HG03095 (cell line): ENCODE results near the gene AKR1C2.
"Not testable (repeated sequence)": the region's sequence is repeated elsewhere in the genome, so short reads cannot be mapped to it uniquely, and the experiment has no call there.

ENCODE experiments used
- ATAC-seq: cut with Tn5 transposase; IDR thresholded peaks from one replicate; pipeline ENCODE4 v1.9.1; 2021; ENCODE audit warnings: moderate library complexity; ENCODE audit not compliant: unreplicated experiment

Gene AKR1C2

DNA sequence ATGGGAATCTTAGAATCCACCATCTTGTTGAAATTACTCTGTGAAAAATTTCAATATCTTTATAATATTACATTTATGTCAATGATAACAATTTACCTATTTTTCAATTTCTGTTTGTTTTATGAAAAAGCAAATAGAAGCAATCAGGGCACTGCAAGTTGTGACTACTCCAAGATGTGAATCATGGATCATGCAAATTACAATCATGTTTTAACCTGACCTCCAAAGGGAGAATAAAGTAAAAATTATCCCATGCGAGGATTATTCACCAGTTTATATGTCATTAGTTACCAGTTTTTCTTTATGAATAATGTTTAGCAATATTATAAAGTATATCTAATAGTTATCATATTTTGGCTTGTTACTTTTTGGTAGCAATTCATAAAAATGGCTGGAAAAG, 41.3 kb downstream of the AKR1C2 start:
- ATAC-seq = not testable (repeated sequence)

DNA sequence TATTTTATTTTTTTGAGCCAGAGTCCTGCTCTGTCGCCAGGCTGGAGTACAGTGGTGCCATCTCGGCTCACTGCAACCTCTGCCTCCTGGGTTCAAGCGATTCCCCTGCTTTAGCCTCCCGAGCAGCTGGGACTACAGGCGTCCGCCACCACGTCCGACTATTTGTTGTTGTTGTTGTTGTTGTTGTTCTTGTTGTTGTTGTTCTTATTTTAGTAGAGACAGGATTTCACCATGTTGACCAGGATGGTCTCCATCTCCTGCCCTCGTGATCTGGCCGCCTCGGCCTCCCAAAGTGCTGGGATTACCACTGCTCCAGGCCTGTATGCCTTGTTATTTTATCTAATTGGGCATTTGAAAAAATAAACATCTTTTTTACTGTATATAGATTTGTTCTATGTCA, 42.1 kb downstream of the AKR1C2 start:
- ATAC-seq = not testable (repeated sequence)

DNA sequence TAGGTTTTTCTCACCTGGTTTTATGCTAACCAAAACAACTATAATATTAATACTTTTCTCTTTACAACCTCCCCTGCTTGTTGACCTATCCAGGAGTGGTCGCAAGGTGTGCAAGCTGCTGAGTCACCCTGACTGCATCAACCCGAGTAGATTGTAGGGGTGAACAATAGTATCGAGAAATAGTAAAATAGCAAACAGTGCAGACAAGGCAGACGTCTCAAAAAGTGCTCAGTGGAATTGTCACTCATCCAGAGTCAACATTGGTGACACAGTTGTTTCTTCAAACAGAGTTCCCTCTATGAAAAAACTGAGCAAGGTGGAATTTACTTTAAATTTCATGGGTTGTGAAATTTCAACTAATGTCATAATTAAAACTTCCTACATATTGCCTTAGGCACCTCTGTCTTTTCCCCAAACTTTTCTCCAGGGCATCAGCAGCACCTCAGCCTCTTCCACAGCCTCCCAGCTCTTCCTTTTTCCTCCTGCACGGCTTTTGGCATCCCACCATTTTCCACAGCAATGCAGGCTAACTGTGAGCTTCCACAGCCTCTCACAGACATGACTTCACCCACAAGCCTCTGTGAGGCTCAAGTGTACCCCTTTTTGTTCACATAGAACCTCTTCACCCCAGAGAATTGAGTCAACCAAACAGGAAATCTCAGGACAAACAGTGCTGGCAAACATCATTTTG, 46.6 kb downstream of the AKR1C2 start:
- ATAC-seq = not testable (repeated sequence)

DNA sequence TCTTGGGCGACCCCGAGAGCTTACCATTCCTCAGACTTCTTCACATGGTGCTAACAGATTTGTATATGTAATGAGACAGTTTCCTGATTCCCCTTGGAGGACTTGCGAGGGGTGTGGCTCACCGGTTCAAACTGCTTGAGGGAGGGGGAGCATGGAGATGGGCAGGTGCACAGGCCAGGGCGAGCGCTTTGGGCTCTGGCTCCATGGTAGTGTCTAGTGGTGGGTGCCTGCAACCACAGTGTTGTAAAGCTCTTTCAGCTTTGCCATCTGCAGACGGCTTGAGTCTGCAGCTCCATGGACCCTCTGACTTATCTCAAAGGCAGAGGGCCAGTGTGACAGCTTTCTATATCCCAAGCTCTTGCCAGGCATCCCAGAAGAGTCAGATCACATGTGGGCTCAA, 47.6 kb downstream of the AKR1C2 start:
- not testable (repeated sequence) for ATAC-seq

DNA sequence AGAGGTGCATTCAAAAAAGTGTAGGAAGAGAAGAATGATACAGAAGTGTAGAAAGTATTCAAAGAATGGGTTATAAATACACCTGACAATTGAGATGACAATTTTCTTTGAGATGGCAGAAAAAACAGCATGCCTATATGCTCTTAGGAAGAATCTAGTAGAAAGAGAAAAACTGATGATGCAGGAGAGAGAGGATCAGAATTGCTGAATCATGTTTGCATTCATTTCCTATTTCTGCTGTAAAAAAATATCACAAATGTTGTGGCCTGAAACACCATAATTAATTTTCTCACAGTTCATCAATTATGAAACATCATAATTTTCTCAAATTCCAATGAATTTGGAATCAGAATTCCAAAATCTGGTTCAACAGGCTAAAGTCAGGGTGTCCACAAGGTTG, 50.3 kb downstream of the AKR1C2 start:
- no peak for ATAC-seq

DNA sequence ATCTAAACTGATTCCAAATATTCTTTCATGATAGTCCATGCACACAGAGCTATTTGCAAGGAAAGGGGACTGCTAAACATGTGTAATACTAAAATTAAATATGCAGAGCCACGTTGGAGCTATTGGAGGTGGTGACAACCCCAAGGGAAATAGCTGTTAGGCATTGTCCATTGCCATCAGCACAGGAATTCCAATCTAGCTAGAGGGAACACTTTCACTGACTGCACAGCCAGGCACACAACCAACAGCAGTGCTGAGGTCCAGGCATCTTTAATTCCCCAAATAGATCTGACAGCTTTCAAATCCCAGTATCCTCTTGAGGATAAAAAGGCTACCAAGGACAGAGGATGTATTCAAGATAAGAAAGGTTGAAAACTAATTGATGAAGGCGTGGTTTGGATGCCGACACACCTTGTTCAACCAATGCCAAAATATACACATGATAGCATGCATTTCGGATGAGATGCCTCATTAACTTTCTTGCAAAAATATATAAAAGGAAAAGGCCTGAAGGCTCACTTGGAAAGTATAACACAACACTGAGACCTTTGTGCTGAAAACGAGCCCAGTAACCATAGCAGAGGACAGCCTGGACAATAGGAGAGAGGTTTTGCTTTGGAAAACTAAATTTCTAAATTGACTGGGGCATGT, 52.0 kb downstream of the AKR1C2 start:
- ATAC-seq = not testable (repeated sequence)

DNA sequence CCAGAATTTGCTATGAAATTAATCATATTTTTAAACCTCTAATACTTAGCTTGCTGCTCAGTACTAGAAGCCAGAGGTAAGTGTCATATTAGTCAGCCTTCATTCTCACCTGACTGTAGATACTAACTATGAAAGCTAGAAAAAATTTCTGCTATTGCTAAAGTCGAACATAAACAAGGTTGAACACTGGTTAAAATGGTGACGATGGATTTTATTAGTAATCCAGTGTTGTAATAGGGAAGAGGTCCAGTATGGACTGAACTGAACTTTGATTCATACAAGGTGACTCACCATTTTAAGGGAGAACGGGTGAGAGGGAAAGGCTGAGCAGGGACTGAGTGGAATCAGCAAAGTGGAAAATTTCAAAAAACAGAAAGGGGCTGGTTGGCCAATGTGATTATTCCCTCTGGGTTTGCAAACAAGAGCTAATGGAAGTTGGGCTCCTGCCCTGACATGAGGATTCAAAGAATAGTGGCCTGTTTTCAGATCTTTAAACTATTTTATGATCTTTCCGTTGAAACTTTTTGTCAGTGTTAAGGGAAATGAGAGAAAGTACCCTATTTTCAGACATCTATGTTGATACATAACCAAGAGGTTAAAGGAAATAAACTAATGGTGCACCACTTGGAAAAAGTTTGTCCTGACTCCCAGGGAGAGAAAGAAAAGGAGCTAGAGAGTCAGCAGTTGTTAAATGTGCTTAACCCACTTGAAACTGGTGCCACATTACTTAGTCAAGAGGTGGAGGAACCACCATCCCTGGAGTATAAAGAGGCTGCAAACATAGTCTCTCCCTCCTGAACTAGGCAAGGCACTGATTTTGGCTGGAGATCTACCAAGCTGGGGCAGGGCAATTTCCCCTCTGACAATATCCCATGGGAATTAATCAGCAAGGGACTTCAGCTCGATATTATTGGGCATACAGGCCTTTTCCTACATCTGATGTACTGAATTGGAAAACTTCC, 55.7 kb downstream of the AKR1C2 start:
- no peak for ATAC-seq

DNA sequence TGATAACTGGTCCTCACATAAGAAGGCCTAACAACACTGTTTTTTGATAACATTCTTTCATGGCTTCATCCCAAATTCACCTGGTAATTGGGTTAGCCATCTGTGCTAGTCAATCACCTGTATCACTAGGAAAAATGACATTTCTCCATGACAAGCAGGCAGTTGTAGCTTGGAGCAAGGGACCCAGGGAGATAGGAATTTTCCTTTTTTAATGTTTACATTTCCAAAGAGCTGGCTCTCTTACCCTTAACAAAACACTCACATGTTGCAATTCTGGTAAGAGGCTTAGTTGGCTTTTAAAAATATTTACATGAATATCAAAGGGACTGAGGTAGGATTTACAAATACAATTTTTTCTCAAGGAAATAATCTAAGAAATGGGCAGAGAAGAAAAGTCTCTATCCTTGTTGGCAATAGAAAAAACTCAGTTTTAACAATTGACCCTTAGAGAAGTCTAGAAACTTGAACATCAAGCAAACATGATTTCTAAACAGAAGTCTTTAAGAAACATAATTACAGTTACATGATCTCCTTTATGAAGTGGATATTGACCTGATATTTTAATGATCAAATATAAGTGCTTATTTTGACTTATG, 56.5 kb downstream of the AKR1C2 start:
- no peak for ATAC-seq

DNA sequence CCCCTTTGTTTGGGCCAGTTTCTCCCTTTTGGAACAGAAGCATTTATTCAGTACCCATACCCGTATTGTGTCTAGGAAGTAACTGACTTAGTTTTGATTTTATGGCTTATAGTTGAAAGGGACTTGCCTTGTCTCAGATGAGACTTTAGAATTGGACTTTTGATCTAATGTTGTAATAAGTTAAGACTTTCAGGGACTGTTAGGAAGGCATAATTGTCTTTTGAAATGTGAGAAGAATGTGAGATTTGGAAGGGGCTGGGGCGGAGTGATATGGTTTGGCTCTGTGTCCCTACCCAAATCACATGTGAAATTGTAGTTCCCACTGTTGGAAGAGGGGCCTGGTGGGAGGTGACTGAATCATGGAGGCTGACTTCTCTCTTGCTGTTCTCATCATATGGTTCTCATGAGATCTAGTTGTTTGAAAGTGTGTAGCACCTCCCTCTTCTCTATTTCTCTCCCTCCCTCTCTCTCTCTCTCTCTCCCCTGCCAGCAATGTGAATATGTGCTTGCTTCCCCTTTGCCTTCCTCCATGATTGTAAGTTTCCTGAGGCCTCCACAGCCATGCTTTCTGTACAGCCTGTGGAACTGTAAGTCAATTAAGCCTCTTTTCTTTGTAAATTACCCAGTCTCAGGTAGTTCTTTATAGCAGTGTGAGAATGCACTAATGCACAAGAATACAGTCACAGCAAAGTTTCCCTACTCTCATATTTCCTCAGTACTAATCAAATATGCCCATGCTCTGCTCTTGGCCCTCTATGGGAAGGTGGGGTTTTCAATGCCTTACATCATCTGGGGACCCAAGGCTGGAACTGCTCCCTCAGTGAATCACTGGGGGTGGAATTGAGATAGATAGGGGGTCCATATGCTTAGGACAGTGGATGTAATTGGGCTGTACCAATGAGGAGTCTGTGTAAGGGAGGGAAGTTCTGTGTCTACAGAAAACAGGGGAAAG, 57.6 kb downstream of the AKR1C2 start:
- no peak for ATAC-seq

DNA sequence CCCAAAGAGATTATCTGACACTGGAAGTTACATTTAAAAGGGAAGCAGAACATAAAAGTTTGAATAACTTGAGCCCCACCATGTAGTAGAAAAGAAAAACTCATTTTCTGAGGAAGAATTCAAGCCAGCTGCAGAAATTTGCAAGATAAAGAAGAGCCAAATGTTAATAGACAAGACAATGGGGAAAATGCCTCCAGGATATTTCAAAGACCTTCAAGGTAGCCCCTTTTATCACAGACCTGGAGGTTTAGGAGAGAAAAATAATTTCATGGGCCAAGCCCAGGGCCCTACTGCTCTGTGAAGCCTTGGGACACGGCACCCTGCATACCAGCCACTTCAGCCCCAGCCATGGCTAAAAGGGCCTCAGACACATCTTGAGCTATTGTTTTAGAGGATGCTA, 58.8 kb downstream of the AKR1C2 start:
- no peak for ATAC-seq

DNA sequence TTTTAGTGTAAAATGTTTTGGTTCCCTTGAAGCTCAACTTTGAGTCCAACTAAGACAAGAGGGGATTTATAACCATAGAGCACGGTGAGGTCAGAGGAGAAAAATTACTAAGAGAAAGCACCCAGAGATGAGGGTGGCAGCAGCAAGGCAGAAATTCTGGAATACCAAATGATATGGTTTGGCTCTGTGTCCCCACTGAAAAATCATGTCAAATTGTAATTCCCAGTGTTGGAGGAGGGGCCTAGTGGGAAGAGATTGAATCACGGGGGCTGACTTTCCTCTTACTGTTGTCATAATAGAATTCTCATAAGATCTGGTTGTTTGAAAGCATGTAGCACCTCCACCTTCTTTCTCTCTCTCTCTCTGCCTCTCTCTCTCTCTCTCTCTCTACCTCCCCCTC, 59.8 kb downstream of the AKR1C2 start:
- ATAC-seq = no peak

DNA sequence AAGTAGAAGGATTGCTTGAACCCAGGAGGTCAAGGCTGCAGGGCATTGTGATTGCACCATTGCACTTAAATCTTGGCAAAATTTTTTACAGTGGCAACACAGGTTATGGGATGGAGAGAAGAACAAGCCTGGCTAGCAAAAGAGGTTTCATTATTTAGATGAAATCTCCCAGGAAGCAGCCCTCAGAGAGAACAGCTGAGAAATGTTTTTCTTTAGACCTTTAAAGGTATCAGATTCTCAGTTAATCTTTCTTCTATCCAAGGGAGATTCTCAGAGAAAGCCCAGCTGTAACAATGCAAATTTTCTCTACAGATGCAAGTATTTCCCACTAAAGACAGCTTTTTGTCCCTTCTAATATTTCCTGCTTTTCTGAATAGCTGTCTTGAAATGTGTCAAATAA, 60.2 kb downstream of the AKR1C2 start:
- not testable (repeated sequence) for ATAC-seq

DNA sequence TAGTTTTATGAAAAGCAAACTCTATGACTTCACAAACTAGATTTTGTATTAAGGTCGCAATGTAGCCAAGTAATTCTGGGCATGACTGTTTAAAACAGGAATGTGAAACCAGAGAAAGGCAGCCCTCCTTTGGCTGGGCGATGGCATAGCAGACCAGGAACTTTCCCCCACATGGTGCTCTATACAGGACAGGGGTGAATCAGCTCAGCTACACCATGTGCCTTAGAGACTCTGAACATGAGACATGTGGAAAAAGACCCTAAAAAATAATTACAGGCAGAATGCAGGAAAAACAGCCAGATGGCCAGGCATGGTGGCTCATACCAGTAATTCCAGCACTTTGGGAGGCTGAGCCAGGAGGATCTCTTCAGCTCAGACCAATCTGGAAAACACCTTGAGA, 60.7 kb downstream of the AKR1C2 start:
- ATAC-seq = not testable (repeated sequence)

DNA sequence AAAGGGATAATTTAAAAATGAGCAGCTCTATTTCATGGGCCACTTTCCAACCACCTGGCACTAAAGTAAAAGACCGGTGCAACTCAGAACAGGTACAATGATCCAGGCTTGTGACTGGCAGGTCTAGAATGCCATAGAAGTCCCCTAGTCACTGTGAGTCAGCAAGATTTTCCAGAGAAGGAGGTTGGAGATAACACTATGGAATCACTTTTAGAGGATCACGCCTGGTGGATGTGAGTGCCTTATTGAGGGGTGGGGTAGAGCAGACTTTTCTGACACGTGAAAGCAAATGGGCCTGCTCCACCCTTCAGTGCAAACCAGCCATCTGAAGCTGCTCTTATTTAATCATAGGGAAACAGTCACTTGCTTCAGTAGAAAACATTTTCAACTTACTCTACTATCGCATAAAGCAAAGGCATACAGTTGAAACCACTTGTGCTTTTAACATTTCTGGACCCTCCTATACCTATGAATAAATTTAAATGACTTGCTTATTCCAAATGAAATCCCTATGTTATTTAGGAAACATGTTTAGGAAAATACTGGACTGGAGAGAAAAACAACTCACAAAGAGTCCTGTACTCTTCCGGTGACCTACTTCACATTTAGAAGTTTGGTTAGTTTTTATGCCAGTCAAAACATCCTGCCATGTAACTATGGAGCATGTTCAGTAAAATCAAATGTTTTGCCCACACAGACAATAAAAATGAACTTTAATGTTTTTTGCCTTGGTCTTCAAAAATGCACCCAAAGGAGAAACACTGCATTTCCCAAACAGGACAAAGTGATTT, 61.9 kb downstream of the AKR1C2 start:
- ATAC-seq = no peak

DNA sequence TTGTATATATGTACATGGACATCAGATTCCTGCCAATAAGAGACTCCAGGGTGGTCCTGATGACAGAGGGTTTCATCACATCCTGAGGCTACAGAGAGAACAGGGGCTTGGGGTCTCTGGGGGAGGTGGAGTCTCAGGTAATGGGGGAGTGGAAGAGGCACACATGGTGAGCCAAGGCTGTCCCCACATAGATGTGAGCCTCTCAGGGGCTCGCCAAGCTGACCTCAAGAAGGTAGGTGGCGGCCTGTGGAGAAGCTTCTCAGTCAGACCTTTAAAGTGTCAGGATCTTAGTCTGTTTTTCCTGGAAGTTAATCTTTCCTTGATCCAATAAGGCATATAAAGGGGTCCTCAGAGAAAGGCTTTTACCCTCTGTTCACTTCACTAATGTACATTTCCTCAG, 62.7 kb downstream of the AKR1C2 start:
- ATAC-seq = not testable (repeated sequence)

DNA sequence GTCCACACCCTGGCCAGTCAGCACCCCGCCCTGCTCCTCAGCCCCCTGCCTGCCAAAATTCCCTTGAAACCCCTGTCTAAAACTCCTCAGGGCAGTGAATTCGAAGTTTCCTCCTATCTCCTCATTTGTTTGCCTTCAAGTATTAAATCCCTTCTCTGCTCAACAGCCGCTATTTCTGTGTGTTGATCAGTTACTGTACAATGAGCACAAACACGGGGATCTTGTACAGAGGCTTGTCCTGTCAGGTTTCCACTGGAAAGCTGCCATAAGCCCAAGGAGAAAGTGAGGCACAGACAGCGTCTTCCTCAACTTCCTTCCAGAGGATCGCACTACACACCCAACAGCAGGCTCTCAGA, 63.6 kb downstream of the AKR1C2 start:
- not testable (repeated sequence) for ATAC-seq

DNA sequence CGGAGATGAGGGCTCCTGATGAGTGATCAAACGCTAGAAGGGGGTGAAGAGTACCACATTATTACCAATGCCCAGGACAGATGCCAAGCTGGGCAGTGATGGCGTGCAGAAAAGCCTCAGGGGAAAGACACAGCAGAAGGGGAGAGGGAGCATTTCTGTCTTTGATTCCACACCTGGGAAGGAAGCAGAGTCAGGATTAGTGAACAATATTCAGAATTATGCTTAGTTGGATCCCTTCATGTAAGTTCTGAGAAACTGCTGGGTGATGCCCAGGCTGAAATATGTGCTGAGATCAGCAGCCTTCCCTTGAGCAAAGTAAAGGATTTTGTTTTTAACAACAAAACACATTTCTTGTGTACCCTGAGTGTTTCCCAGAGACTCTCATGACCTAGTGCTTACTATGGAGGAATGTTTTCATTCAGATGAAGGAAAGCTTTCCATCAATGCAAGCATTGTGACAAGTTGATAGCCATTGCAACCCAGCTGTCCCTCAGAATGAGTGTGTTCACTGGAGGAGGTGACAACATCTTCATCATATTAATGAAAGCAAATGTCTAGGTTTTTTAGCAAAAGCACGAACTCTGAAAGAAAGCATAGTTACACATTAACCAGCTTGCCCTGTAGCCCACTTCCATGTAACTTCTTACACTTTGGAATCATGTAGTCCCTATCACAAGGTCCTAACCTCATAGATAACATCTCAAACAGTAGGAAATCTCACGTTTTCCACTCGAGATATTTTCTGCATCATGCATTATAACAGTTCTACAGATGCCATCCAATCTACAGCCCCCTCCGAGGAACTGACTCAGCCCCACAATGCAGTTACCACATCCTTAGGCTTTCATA, 64.2 kb downstream of the AKR1C2 start:
- ATAC-seq = no peak
